Body of pancreas (tissue), 4 donors: Measurements from ENCODE around the gene PERM1.

Source experiments
- CTCF ChIP-seq, 7 experiments: fragments of 450-650 bp in 4 of 7; fragments of 200-600 bp in 3 of 7; sonication (generic) in 3 of 7; IDR thresholded peaks; one replicate each; pipeline ENCODE4 v1.5.1; 2016 to 2019; ENCODE audit warnings: antibody characterized with exemption in 7 of 7
- POLR2A ChIP-seq, 3 donors: fragments of 450-650 bp; IDR thresholded peaks; one replicate each; pipeline ENCODE4 v1.6.1; 2016; ENCODE audit warnings: antibody characterized with exemption in 3 of 3, mild to moderate bottlenecking in 2 of 3

GRCh38 chr1:1011396-1011949 is 29.6 kb upstream of the PERM1 start:
- no peak for TF ChIP-seq CTCF (IDR thresholded peaks at IDR 0.05)
- TF ChIP-seq POLR2A (IDR thresholded peaks at IDR 0.05): no peak
